ENCODE measurements around the gene STARD3NL.
"Not testable (repeated sequence)": the region's sequence is repeated elsewhere in the genome, so short reads cannot be mapped to it uniquely, and the experiment has no call there.

STARD3NL gene

DNA sequence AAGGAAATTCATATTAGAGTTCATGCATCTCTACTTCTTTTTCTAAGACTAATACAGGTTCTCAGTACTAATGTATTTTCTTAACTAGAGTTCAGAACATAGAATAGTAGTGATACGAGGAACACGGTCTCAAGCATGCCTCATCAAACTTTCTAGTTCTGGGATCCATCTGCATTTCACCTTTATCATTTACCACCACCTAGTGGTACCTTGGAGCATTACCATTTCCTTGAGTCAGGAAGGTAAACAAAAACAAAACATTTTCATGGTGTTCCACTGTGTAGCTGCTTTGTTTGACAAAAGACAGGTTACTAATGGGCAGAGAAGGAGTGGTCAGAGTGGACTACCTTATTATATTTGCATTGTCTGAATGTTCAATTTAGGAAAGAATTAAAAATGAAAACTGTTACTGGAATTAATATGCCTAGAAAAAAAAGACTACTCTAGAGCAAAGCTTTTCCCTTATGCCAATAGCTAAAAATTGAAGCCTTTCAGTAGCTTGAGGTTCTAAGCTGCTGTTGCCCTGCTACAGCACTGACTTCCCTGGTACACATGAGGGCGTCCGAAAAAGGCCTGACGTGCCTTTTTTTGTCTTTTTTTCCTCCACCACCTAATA lies 44.5 kb downstream of the STARD3NL start:
- no peaks in the 10 kb centered on the region for H3K9me3 ChIP-seq (ENCODE audit: insufficient read depth, low read length)
- H3K36me3 ChIP-seq (ENCODE audit: insufficient read depth, insufficient read length, low read length) = peaks cover 57% of the 10 kb centered on the region
- no peak for TF ChIP-seq SUZ12 (IDR thresholded peaks at IDR 0.05; ENCODE audit: extremely low read depth, insufficient read depth, insufficient read length)
- no peaks in the 10 kb centered on the region for H3K4me1 ChIP-seq (ENCODE audit: insufficient read depth, insufficient read length)
- H3K9ac ChIP-seq (ENCODE audit: insufficient read length, low read depth) = no peak overlapping the region
- no peak overlapping the region for H3K4me3 ChIP-seq (ENCODE audit: insufficient read length, low read depth)
- peak; percentile 78 for DNase-seq (ENCODE audit: low read depth, low spot score)
- H3K27me3 ChIP-seq (ENCODE audit: insufficient read depth, insufficient read length) = no peaks in the 10 kb centered on the region

DNA sequence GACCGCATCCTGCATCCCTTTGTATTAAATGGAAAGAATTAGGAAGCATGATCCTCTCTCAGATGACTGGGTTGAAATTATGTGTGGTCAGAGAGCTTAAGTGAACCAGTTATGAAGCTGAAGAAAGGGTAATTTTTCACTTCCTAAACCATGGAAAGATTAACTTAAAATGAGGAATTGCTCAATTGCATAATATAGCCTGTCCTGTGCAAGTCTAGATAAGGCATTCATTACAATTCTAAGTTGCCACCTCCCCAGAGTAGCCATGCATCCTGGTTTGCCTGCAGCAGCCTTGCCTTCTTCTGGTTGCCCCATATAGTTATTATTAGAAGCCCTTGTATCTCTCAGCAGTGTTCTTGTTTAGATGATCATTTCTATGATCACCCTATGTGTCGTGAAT lies 45.3 kb downstream of the STARD3NL start:
- no peak for DNase-seq (ENCODE audit: low read depth, low spot score)
- Histone ChIP-seq H3K4me1 (ENCODE audit: insufficient read depth, insufficient read length) (no peaks in the 10 kb centered on the region), H3K36me3 (ENCODE audit: insufficient read depth, insufficient read length, low read length) (peaks cover 50% of the 10 kb centered on the region), H3K9me3 (ENCODE audit: insufficient read depth, low read length) (no peaks in the 10 kb centered on the region), H3K9ac (ENCODE audit: insufficient read length, low read depth) (no peak overlapping the region), H3K4me3 (ENCODE audit: insufficient read length, low read depth) (no peak overlapping the region), H3K27me3 (ENCODE audit: insufficient read depth, insufficient read length) (no peaks in the 10 kb centered on the region)
- TF ChIP-seq YY1 (IDR thresholded peaks at IDR 0.05; ENCODE audit: insufficient read depth, insufficient read length) (no peak), ZNF274 (IDR thresholded peaks at IDR 0.05; ENCODE audit: low read depth, low read length) (no peak), SUZ12 (IDR thresholded peaks at IDR 0.05; ENCODE audit: extremely low read depth, insufficient read depth, insufficient read length) (no peak)

DNA sequence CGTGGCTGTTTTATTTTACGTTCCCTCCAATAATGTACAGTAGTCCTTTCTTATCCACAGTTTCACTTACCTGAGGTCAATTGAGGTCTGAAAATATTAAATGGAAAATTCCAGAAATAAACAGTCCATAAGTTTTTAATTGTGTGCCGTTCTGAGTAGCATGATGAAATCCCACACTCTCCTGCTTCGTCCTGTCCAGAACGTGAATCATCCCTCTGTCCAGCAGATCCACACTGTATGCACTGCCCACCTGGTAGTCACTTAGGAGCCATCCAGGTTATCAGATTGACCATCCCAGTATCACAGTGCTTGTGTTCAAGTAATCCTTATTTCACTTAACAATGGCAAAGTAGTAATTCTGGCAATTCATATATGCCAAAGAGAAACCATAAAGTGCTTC lies 46.3 kb downstream of the STARD3NL start:
- no peak overlapping the region for H3K9ac ChIP-seq (ENCODE audit: insufficient read length, low read depth)
- TF ChIP-seq ZNF274 (IDR thresholded peaks at IDR 0.05; ENCODE audit: low read depth, low read length) (no peak), YY1 (IDR thresholded peaks at IDR 0.05; ENCODE audit: insufficient read depth, insufficient read length) (no peak)

GRCh38 chr7:38229386-38229785 lies 51.3 kb downstream of the STARD3NL start:
- Histone ChIP-seq H3K4me3 (ENCODE audit: insufficient read length, low read depth) (no peak overlapping the region), H3K36me3 (ENCODE audit: insufficient read depth, insufficient read length, low read length) (peaks cover 25% of the 10 kb centered on the region), H3K27me3 (ENCODE audit: insufficient read depth, insufficient read length) (no peaks in the 10 kb centered on the region), H3K4me1 (ENCODE audit: insufficient read depth, insufficient read length) (no peaks in the 10 kb centered on the region), H3K9ac (ENCODE audit: insufficient read length, low read depth) (no peak overlapping the region), H3K9me3 (ENCODE audit: insufficient read depth, low read length) (no peaks in the 10 kb centered on the region)
- no peak for DNase-seq (ENCODE audit: low read depth, low spot score)
- TF ChIP-seq YY1 (IDR thresholded peaks at IDR 0.05; ENCODE audit: insufficient read depth, insufficient read length) = no peak
- TF ChIP-seq SUZ12 (IDR thresholded peaks at IDR 0.05; ENCODE audit: extremely low read depth, insufficient read depth, insufficient read length) = no peak
- TF ChIP-seq ZNF274 (IDR thresholded peaks at IDR 0.05; ENCODE audit: low read depth, low read length) = no peak

More for the DNA sequence above, 46.3 kb downstream of the STARD3NL start:
- H3K4me3 ChIP-seq (ENCODE audit: insufficient read length, low read depth) = no peak overlapping the region
- DNase-seq (ENCODE audit: low read depth, low spot score) = no peak
- H3K4me1 ChIP-seq (ENCODE audit: insufficient read depth, insufficient read length) = no peaks in the 10 kb centered on the region
- no peaks in the 10 kb centered on the region for H3K9me3 ChIP-seq (ENCODE audit: insufficient read depth, low read length)
- peaks cover 53% of the 10 kb centered on the region for H3K36me3 ChIP-seq (ENCODE audit: insufficient read depth, insufficient read length, low read length)
- no peaks in the 10 kb centered on the region for H3K27me3 ChIP-seq (ENCODE audit: insufficient read depth, insufficient read length)

GRCh38 chr7:38229884-38230642 lies 52.0 kb downstream of the STARD3NL start:
- H3K36me3 ChIP-seq (ENCODE audit: insufficient read depth, insufficient read length, low read length) = peaks cover 23% of the 10 kb centered on the region
- no peak overlapping the region for H3K9ac ChIP-seq (ENCODE audit: insufficient read length, low read depth)
- no peak overlapping the region for H3K4me3 ChIP-seq (ENCODE audit: insufficient read length, low read depth)
- no peak for DNase-seq (ENCODE audit: low read depth, low spot score)
- no peaks in the 10 kb centered on the region for H3K9me3 ChIP-seq (ENCODE audit: insufficient read depth, low read length)
- TF ChIP-seq ZNF274 (IDR thresholded peaks at IDR 0.05; ENCODE audit: low read depth, low read length) (no peak), SUZ12 (IDR thresholded peaks at IDR 0.05; ENCODE audit: extremely low read depth, insufficient read depth, insufficient read length) (no peak), YY1 (IDR thresholded peaks at IDR 0.05; ENCODE audit: insufficient read depth, insufficient read length) (no peak)
- H3K4me1 ChIP-seq (ENCODE audit: insufficient read depth, insufficient read length) = no peaks in the 10 kb centered on the region
- H3K27me3 ChIP-seq (ENCODE audit: insufficient read depth, insufficient read length) = no peaks in the 10 kb centered on the region

- DNase-seq (ENCODE audit: low read depth, low spot score) = no peak
Measured at GRCh38 chr7:38232502-38233366, 54.7 kb downstream of the STARD3NL start.

GRCh38 chr7:38234759-38235158 lies 56.7 kb downstream of the STARD3NL start:
- H3K36me3 ChIP-seq (ENCODE audit: insufficient read depth, insufficient read length, low read length); H3K9me3 ChIP-seq (ENCODE audit: insufficient read depth, low read length); DNase-seq (ENCODE audit: low read depth, low spot score); H3K4me1 ChIP-seq (ENCODE audit: insufficient read depth, insufficient read length); H3K4me3 ChIP-seq (ENCODE audit: insufficient read length, low read depth); H3K9ac ChIP-seq (ENCODE audit: insufficient read length, low read depth); H3K27me3 ChIP-seq (ENCODE audit: insufficient read depth, insufficient read length): not testable (repeated sequence)

More at GRCh38 chr7:38232502-38233366, 54.7 kb downstream of the STARD3NL start:
- no peak overlapping the region for H3K9ac ChIP-seq (ENCODE audit: insufficient read length, low read depth)
- no peaks in the 10 kb centered on the region for H3K27me3 ChIP-seq (ENCODE audit: insufficient read depth, insufficient read length)
- H3K4me1 ChIP-seq (ENCODE audit: insufficient read depth, insufficient read length) = no peaks in the 10 kb centered on the region
- H3K9me3 ChIP-seq (ENCODE audit: insufficient read depth, low read length) = no peaks in the 10 kb centered on the region
- H3K36me3 ChIP-seq (ENCODE audit: insufficient read depth, insufficient read length, low read length) = peaks cover 17% of the 10 kb centered on the region
- TF ChIP-seq SUZ12 (IDR thresholded peaks at IDR 0.05; ENCODE audit: extremely low read depth, insufficient read depth, insufficient read length) = no peak
- no peak for TF ChIP-seq YY1 (IDR thresholded peaks at IDR 0.05; ENCODE audit: insufficient read depth, insufficient read length)
- TF ChIP-seq ZNF274 (IDR thresholded peaks at IDR 0.05; ENCODE audit: low read depth, low read length) = no peak
- no peak overlapping the region for H3K4me3 ChIP-seq (ENCODE audit: insufficient read length, low read depth)
